Stimulated activated CD4-positive, alpha-beta T cell treated with anti-CD3 and anti-CD28 coated beads, TNF-alpha, amount 100 ng/mL, for 48 hours (primary cell): ENCODE data around the gene ELF5.

ENCODE experiments used
- DNase-seq, 3 donors: peaks; one replicate each; pipeline ENCODE4 v3.0.0-alpha.2; 2020; ENCODE audit warnings: low read depth in 3 of 3

ELF5 gene

DNA sequence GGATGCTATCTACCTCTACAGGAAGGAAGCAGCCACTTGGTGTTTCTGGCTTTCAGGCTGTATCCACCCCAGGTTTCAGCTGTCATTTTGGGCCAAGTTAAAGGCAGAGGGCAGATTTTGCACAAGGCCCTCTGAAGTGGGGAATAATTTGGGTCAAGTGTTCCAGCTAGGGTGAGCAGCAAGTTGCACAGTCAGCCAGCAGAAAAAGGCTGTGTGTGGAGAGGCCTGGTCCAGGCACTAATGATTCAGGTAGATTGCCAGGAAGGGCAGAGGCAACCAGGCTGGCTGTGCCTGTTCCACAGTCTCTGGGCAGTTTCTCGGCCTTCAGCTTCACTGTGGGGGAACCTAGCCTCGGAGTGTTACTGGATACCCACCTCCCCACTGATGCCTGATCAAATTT is 8.6 kb upstream of the ELF5 start:
- no peak for DNase-seq

DNA sequence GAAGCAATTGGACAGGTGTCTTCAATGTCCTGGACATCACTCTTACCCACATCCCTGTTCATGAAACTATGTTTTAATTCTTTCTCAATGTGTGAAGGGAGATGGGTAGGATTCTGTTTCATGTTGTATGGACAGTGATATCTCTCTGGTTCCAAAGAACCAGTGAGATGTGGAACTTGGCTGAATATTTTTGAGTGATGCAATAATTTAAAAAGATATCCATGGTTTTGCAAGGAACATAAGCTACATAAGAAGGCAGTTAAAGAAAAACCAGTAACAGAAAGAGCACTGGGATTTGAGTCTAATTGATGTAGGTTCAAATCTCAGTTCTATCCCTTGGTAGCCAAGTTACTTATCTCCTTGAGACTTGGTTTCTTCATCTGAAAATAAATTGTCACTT is 7.7 kb upstream of the ELF5 start:
- no peak for DNase-seq

DNA sequence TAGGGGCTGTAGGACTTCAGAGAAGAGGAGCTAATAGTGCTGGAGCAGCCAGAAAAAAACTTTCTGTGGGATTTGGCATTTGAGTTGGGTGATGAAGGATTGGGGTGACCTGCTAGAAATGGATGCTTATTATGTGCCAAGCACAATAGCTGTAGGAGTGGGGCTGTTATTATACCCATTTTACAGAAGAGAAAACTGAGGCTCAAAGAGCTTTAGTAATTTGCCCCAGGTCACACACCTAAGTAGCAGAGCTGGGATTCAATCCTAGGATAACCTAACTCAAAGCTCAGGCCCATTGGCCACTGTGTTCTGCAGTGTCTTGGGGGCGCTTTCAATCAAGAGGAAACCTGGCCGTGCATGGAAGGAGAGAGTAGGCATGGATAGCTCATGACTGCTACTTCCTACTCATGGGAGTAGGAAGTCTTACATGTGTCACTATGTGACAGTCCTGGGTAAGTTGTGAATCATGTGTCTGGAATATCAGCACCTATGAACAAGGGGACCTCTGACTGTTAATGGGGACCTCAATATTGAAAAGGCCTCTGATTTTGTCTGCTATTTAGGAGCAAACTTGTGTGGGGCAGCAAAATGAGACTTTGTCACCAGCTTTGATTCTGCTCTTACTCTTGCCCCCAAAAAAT is 6.1 kb upstream of the ELF5 start:
- no peak for DNase-seq

DNA sequence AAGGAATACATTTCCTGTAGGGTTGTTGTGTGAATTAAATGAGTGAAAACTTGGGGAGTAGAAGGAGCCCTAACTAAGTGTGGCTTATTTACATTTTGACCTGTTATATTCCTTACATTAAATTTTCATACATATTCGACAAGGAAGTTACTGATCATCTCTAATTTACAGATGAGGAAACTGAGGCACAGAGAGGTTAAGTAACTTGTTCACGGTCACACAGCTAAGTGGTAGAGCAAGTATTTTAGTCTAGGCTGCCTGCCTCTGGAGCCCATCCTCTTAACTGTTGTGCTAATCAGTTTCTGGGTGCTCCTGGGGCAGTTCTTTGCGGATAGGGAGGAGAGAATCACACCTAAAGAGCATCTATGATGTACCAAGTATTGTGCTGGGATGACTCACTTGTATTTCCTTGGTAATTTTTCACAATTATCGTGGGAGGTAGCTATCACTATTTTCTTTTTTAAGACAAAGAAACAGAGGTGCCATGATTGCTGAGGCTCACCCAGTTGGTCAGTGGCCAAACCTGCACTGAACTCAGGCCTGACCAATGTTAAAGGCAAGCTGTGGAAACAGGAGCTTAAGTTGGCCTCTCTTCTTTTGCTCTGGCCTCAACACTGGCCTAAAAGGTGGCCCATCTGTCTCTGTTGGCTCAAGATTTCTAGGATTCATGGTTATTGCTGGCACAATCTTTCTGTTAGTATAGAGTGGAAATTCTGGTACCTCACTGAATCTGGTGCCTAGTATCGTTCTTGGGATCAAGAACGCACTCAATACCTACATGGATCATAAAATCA is 2.9 kb upstream of the ELF5 start:
- no peak for DNase-seq

DNA sequence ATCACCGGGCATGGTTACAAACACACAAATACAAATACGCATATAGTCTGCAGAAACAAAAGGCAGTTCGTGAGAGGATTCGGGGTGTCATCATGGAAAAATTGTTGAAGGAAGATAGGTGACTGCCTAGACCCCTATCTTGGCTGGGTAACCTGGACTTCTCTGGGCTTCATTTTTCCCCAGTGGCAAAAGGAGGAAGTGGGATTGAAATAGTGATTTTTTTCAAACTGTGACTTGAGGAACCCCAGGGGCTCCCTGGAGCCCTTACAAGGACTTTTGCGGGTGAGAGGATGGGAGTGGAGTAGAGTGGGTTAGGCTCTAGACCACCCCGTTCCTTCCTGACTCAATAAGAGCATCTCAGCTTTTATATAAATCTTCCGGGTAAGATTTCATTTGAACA is 1.0 kb upstream of the ELF5 start:
- no peak for DNase-seq

DNA sequence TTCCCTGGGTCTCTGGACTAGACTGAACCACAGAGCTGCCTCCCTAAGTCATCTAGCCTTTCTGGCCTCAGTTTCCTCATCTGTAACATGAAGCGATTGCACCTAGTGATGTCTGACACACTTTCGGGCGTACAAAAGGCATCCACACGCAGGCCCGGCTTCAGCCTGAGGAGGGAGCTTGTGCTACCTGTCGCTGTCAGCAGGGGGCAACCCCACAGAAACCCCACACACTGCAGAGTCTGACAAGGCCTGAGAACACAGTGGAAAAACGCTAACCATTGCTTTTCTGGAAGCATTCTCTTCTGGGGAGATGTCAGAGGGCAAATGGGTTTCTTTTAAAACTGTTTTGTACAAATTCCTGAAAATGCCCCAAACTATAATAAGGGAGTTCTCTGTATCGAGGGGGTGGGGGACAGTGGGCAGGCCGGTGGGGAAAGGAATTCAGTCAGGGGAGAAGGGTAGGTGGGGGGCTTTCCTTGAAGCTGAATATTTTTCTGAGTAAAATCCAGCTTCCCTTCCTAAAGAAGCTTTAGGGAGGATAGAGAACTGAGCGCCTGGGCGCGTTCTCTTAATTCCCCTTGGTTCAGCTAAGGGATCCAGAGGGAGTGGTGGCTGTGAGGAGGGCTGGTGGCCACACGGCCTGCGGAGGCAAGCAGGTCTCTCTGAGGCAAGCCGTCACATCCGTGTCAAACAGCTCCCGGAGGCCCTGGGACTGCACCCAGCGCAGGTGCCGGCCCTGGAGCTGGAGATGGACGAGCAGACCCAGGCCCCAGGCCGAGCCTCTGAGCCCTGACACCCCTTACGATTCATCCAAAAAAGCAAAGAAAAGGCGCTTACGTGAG is 533 bp downstream of the ELF5 start:
- DNase-seq = peak; percentile 28 to 40 (median 29)

DNA sequence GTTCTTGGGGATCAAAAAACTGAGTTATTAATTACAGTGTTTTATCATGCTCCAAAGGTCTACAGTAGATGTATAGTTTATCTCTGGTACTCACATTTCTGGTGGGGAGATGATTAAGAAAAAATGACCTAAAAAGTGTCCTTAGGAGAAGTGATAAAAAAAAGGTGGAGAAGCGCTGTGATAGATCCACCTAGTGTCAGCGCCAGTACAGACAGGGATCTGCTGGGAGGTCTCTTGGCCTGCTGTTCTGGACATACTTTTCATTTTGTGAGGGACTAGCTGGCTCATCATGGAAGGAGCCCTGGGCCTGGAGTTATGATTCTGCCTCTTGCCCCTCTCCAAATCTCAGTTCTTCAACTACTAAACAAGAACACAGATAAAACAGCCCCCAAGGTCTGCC is 2.9 kb downstream of the ELF5 start:
- DNase-seq = no peak

DNA sequence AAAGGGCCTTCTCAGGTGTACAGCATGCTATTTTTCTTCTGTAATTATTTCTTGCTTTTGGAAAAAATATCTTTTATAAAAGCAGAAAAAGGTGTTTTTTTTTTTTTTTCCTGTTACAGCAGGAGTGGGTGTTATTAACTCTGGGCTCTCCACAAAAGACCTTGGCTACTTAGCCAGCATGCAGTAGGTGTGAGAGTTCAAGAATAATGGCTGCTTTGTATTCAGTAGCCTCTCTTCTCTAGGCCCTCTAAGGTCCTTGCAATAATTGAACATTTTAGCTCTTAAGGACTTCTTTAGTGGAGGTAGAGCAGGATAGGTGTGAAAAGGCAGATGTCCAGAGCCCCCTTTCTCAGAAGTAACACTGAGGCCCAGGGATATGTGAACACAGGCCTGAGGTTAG is 3.4 kb downstream of the ELF5 start:
- no peak for DNase-seq

DNA sequence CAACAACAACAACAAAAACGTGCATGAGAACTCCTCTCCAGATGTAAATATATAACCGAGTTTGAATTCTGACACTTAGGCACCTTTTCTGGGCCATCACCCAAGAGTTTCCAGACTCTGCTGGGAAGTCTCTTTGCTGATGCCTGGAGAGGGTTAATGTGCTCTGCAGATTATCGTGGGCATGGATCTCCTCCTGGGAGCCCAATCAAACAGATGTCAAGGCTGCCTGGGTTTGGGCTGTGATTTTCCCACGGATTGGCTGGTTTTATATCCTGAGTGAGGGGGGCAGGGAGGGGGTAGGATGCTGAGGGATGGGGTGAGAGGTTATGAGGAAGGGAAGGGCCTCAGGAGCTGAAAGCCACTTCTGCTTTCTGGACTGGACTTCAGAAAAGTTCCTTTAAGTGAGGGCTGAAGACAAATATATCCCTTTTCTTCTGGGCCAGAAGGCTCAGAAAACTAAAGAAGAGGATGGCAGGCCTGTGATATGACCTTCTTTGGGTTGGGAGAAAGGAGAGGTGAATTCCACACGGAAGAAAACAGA is 4.2 kb downstream of the ELF5 start:
- no peak for DNase-seq

DNA sequence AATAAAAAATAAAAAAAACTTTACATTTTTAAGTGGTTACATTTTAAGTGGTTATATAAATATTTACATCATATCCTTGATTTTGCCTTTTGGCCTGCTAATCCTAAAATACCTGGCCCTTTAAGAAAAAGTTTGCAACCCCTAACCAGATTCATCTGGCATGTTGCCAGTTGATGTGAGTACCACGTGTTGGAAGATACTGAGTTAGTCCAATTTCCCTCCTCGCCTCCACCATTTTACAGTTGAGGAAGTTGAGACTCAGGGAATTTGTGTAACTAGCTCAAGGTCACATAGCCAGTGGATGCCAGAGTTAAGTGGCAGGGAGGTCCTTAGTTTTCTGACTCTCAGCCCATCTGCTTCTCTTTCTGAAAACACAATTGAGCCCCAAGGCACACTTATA is 5.1 kb downstream of the ELF5 start:
- no peak for DNase-seq

DNA sequence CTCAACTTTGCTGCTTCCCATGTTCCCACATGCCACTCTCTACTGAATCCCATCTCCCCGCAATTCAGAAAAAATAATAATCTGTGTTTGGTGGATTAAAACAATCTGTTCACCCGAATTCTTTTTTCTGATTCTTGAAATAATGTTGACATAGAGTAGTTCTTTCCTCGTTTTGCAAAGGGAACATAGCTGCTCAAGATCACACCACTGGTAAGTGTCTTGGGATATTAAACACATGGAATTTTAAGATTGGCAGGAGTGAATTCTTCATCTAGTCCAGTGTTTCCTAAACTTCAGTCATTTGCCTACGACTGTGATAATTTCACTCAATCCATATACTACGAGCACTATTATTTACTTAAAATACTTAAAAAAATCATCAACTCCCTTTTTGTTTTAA is 6.0 kb downstream of the ELF5 start:
- no peak for DNase-seq

DNA sequence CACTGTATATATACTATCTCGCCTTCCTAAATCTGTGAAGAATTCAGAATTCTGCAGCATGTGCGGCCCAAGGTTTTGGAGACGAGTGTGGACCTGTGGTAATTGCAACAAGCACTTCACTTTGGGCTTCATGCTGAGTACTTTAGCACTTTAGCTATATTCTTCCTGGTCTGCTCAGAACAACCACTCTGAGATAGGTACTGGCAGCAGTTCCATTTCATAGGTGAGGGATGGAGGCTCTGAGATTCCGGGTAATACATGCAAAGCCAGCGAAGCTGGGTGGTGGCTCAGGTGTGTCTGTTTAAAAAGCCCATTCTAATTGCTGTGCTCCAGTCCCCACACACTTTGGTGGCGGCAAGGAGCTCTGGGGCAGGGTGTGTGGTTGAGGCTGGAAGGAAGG is 6.4 kb downstream of the ELF5 start:
- no peak for DNase-seq

DNA sequence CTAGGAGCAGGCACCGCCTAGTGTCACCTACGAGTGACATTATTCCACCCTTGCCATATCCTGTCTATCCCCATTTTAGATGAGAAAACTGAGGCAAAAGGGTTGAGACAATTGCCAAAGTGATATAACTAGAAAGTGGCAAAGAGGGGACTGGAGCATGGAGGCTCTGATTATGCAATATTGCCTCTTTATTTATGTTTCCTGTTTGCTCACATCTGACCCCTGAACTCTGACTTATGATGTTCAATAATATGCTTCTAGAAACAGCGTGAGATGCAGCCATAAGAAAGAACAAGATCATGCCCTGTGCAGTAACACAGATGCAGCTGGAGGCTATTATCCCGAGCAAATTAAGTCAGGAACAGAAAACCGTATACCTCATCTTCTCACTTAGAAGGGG is 7.7 kb downstream of the ELF5 start:
- DNase-seq = no peak

DNA sequence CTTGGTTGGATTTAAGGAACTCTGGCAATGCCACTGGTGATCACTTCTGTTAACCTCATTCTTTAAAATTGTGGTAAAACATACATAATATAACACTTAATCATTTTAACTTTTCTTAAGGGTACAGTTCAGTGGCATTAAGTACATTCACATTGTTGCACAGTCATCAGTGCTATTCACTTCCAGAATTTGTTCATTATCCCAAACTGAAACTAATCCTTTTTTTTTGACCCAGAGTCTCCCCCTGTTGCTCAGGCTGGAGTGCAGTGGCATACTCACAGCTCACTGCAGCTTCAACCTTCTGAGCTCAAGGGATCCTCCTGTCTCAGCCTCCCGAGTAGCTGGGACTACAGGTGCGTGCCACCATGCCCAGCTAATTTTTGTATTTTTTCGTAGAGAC is 10.6 kb downstream of the ELF5 start:
- DNase-seq = no peak

DNA sequence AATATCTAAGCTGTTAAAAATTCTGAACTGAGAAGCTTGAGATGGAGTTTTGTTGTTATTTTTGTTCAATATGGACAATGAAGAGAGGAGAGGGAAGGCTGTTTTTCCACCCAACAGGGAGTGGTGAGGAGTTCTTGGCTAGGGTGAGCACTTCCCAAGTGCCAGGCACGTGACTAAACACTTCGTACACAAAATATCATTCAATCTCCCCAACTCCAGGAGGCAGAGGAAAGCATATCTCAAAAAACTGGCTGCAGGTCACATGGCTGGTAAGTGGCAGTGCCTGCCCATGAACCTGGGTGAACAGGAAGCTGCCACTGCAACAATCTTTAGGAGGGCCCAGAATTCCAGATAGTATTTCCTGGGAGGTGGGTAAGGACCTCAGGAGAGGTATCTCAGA is 11.6 kb downstream of the ELF5 start:
- no peak for DNase-seq

DNA sequence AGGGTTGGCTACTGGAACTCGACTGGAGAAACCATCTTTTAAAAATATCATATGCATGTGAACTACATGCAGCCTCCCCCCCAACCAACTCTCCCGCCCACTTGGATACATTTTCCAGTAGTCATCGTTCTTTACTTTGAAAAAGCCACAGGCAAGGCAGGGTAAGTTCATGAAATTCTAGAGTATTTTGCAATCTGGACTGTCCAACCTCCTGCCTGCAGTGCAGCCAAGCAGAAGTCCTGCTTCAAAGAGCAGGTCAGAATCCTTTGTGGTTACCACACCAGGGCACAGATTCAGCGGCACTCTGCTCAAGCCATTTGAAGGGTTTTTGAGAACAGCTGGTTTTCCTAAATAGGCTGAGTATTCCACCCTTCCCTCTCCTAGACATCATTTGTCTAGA is 12.1 kb downstream of the ELF5 start:
- DNase-seq = no peak

DNA sequence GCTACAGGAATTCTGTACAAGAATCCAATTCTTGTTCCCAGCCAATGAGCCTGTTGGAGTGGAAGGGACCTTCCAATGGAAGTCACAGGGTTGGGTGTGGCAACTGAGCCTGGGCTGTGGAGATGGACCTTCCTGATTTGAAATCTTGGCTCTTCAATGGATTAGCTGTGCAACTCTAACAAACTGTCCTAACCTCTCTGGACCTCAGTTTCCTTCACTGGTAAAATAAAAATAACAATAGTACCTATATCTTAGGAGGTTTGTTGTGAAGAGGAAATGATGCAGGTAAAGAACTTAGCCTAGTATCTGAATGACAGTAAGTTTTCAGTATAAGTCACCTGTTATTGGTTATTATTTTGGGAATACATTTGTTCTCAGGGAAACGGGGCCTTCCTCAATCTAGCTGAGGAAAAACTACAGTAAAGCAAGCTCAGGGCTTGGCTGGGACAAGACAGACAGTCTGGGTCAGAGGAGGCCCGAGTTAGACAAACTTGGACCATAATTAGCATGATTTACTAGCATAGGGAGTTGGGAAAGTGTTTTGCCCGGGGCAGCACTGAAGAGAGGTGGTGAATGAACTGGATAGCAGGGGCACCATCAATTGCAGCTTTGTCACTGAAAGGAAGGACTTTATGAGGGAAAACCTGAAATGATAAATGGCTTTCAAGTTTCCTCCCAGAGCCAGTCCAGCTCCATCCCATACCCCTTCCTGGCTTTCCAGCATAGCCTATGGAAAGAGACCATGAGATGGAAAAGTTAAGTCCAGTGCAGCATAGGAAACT is 13.7 kb downstream of the ELF5 start:
- no peak for DNase-seq

DNA sequence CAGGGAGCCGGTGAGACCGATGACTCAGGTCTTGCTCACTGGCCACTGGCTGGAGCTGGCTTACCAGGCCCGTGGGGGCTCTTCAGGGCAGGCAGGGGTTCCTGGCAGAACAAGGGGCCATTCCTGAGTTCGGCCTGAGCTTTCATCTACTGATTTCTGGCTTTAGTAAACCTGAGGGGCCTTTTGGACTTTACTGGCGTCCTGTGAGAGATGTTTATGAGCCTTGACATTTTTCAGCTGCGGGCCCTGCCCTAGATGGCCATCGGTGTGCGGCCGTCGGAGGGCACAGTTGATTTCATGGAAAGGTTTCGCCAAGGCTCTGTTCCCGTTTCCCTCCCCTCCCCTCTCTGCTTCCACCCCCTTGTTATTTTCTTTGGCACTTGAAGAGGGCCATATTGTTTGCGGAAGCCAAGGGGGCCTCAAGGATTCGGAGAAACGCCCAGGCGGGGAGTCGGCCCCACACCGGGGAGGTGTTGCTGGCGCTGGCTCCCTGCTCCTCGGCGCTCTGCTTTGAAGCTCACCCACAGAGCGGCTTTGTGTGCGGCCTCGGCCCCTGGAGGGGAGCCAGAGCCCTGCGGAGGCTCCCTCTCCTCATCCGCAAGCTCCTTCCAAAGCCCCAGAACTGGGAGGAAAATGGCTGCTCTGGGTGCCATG is 17.7 kb downstream of the ELF5 start:
- DNase-seq = no peak

DNA sequence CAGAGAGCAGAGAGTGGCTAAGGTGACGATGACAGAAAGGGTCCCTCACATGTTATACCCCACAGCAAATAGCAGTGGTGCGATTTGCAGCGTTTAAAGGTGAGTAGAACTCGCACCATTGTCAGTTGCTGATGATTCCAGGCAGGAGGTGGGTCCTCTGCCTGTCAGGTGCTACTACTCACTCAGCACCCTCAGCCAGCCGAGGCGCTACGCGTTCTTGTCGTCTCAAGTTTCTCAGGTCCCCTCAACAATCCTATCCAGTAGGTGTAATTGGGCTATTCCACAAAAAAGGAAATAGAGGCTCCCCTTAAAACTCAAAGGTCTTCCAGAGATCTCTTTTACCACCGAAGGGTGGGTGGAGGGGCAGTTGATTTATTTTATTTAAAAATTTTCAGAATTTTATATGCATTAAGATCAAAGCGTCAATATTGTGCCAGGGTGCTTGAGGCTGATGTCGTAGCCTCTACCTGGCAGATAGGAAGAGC is 18.3 kb downstream of the ELF5 start:
- DNase-seq = no peak

DNA sequence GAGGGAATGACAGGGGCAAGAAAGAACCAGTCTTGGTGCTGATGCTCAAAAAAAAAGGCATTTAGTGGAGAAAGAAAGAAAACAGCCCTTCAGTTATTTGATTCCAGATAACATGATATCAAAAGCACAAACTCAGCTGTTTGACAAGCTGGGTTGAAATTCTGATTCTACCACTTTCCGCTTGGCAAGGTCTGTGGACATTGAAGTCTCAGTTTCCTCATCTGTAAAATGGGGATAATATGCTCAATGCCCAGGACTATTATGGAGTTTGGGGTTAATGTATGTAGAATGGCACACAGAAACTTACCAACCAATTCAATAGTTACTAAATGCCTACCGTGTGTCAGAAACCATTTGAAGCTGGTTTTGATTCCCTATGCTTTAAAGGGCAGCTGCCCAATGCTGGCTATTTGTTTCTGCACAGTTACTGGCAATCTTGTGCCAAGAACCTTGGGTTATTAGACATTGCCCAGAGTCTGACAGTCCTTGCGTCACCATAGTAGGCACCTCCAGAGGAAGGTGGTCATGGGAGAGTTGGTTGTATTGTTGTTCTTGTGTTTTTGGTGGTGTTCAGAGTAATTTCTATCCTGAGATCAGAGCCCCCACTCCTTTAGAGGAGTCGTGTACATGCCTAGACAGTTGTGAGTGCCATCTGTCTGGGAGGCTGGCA is 19.5 kb downstream of the ELF5 start:
- no peak for DNase-seq

DNA sequence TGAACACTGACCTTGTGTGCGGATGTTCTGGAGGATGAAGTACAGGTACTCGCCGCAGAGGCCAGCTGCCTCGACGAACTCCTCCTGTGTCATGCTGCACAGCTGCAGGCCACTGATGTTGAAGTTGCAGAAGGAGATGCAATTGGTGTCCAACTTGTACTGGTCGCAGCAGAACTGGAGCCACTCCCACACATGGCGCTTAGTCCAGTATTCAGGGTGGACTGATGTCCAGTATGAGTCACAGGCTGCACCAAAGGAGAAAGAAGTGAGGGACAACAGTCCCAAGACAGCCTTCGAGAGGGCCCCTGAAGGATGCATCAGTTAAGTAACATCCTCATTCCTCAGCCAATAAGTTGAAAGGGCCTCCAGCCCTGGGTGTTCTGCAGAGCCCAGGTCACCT is 20.1 kb downstream of the ELF5 start:
- DNase-seq = no peak
